Peyer's patch (tissue), 4 donors: ENCODE data around the gene MTG1. TPM values are rescaled to one million over a fixed set of nuclear protein-coding genes. Genes with fewer than 3 reads are reported as not detected.
A peak's percentile ranks its signal among the peaks of the same experiment; 100 is the strongest.

ENCODE experiments used
- DNase-seq, 3 donors: peaks; one replicate each; pipeline ENCODE4 v3.0.0-alpha.2; 2017 to 2019
- H3K27ac ChIP-seq, 4 donors: fragments of 200-600 bp; sonication (generic); one replicate each; pipeline ENCODE4 v1.5.1; 2016 to 2019
- H3K27me3 ChIP-seq, 2 donors: fragments of 200-600 bp; sonication (generic); one replicate each; pipeline ENCODE4 v1.5.1; 2019
- H3K36me3 ChIP-seq, 3 donors: fragments of 200-600 bp; sonication (generic); one replicate each; pipeline ENCODE4 v1.5.1; 2016 to 2019
- H3K4me1 ChIP-seq, 4 donors: fragments of 200-600 bp; sonication (generic); one replicate each; pipeline ENCODE4 v1.5.1; 2016 to 2019
- H3K4me3 ChIP-seq, 4 donors: fragments of 200-600 bp; sonication (generic); 1 replicate in 3 of 4; 2 replicates in 1 of 4; pipeline ENCODE4 v1.5.1; 2016 to 2019; ENCODE audit warnings: mild to moderate bottlenecking in 1 of 4
- H3K9me3 ChIP-seq, 4 donors: fragments of 200-600 bp; sonication (generic); one replicate each; pipeline ENCODE4 v1.5.1; 2016 to 2019; ENCODE audit warnings: mild to moderate bottlenecking in 1 of 4
- CTCF ChIP-seq, 6 experiments: fragments of 450-650 bp in 4 of 6; fragments of 200-600 bp in 2 of 6; sonication (generic) in 1 of 6; IDR thresholded peaks; one replicate each; pipeline ENCODE4 v1.5.1; 2017 to 2019; ENCODE audit warnings: antibody characterized with exemption in 6 of 6, mild to moderate bottlenecking in 3 of 6, moderate library complexity in 1 of 6
- POLR2A ChIP-seq, 2 donors: fragments of 450-650 bp; IDR thresholded peaks; one replicate each; pipeline ENCODE4 v1.5.1; 2017; ENCODE audit warnings: antibody characterized with exemption in 2 of 2, mild to moderate bottlenecking in 2 of 2, moderate library complexity in 2 of 2
- total RNA-seq, 4 donors: library from RNA; depleted of rRNA; stranded (reverse); fragments of >200 nt; gene quantifications; one replicate each; pipeline ENCODE4 v1.1.0, GENCODE V29; 2016

Gene MTG1
- total RNA-seq, 4 donors from 2014 or later: 44.7 to 110 (median 103) TPM

GRCh38 chr10:133349577-133350011, 44.4 kb upstream of the MTG1 start:
- Histone ChIP-seq H3K36me3 (peaks cover 0 to 17% (median 0%) of the 10 kb centered on the region in 3 donors), H3K9me3 (no peaks in the 10 kb centered on the region), H3K27me3 (no peaks in the 10 kb centered on the region), H3K4me3 (peak overlapping the region in 2 of 4 donors; percentile 14 to 57), H3K27ac (peak overlapping the region in 1 of 4 donors; percentile 28), H3K4me1 (peaks cover 0 to 16% (median 0%) of the 10 kb centered on the region in 4 donors)
- DNase-seq: no peak
- TF ChIP-seq POLR2A (IDR thresholded peaks at IDR 0.05): no peak
- TF ChIP-seq CTCF (IDR thresholded peaks at IDR 0.05): no peak

GRCh38 chr10:133350283-133350949, 43.5 kb upstream of the MTG1 start:
- TF ChIP-seq POLR2A (IDR thresholded peaks at IDR 0.05) (no peak), CTCF (IDR thresholded peaks at IDR 0.05) (no peak)
- H3K36me3 ChIP-seq: peaks cover 0 to 25% (median 0%) of the 10 kb centered on the region in 3 donors
- H3K27ac ChIP-seq: peak overlapping the region in 1 of 4 donors; percentile 30
- no peak overlapping the region for H3K4me3 ChIP-seq
- H3K9me3 ChIP-seq: no peaks in the 10 kb centered on the region
- no peaks in the 10 kb centered on the region for H3K27me3 ChIP-seq
- peaks cover 0 to 16% (median 0%) of the 10 kb centered on the region in 4 donors for H3K4me1 ChIP-seq
- DNase-seq: no peak

GRCh38 chr10:133350950-133351329, 43.0 kb upstream of the MTG1 start:
- Histone ChIP-seq H3K27me3 (no peaks in the 10 kb centered on the region), H3K27ac (peak overlapping the region in 1 of 4 donors; percentile 30), H3K4me1 (peaks cover 0 to 18% (median 0%) of the 10 kb centered on the region in 4 donors), H3K9me3 (no peaks in the 10 kb centered on the region), H3K36me3 (peaks cover 0 to 26% (median 0%) of the 10 kb centered on the region in 3 donors), H3K4me3 (no peak overlapping the region)
- DNase-seq: no peak
- TF ChIP-seq POLR2A (IDR thresholded peaks at IDR 0.05) (no peak), CTCF (IDR thresholded peaks at IDR 0.05) (no peak)

GRCh38 chr10:133351408-133352318, 42.3 kb upstream of the MTG1 start:
- Histone ChIP-seq H3K27ac (peak overlapping the region in 1 of 4 donors; percentile 30), H3K27me3 (no peaks in the 10 kb centered on the region), H3K4me1 (peaks cover 0 to 19% (median 4%) of the 10 kb centered on the region in 4 donors), H3K4me3 (no peak overlapping the region), H3K36me3 (peaks cover 0 to 29% (median 0%) of the 10 kb centered on the region in 3 donors), H3K9me3 (no peaks in the 10 kb centered on the region)
- DNase-seq: no peak
- TF ChIP-seq POLR2A (IDR thresholded peaks at IDR 0.05) (no peak), CTCF (IDR thresholded peaks at IDR 0.05) (no peak)

- Histone ChIP-seq H3K27me3 (no peaks in the 10 kb centered on the region), H3K4me1 (peaks cover 3 to 24% (median 10%) of the 10 kb centered on the region in 4 donors), H3K27ac (peak overlapping the region in 1 of 4 donors; percentile 35), H3K36me3 (peaks cover 0 to 29% (median 0%) of the 10 kb centered on the region in 3 donors), H3K4me3 (no peak overlapping the region), H3K9me3 (no peaks in the 10 kb centered on the region)
- peak in 1 of 6 experiments; percentile 24 for TF ChIP-seq CTCF (IDR thresholded peaks at IDR 0.05)
- TF ChIP-seq POLR2A (IDR thresholded peaks at IDR 0.05): peak in 1 of 2 donors; percentile 15
- DNase-seq: peak in 2 of 3 donors; percentile 77 to 78
Observed at GRCh38 chr10:133353202-133353959, 40.6 kb upstream of the MTG1 start.
